PC-9 (cell line): ENCODE data around the gene RHOBTB3. TPM values are rescaled to one million over a fixed set of nuclear protein-coding genes. Genes with fewer than 3 reads are reported as not detected.
"Not testable (repeated sequence)": the region's sequence is repeated elsewhere in the genome, so short reads cannot be mapped to it uniquely, and the experiment has no call there.

Experiments
- BruUV-seq: library from RNA; stranded (reverse); fragments of 400-500 nt; replicated peaks from 2 replicates; lab custom pipeline; 2021; lab: Mats Ljungman, UMichigan
- CTCF ChIA-PET: fragments of 300-600 bp; sonication (Branson Sonifier 250); formaldehyde crosslinking; loops from one replicate; lab custom pipeline; 2022; ENCODE audit warnings: antibody characterized with exemption; lab: Charles Lee
- POLR2A ChIA-PET: fragments of 300-600 bp; sonication (Branson Sonifier 250); formaldehyde crosslinking; loops from one replicate; lab custom pipeline; 2022; ENCODE audit warnings: antibody characterized with exemption; ENCODE audit not compliant: unreplicated experiment; lab: Charles Lee
- DNase-seq, 2 experiments: peaks; one replicate each; pipeline versions ENCODE4 v3.0.0 to v3.0.0-alpha.2; 2015 to 2022; ENCODE audit warnings: mixed read lengths in 1 of 2
- H2AFZ ChIP-seq: fragments of 200-600 bp; sonication (generic); 2 replicates; pipeline ENCODE4 v1.8.1; 2017; ENCODE audit warnings: antibody characterized with exemption
- H3F3A ChIP-seq: fragments of 200-600 bp; sonication (generic); 2 replicates; pipeline ENCODE4 v1.8.1; 2017; ENCODE audit warnings: antibody characterized with exemption, mild to moderate bottlenecking, low read depth; ENCODE audit not compliant: insufficient read depth
- H3K27ac ChIP-seq: fragments of 200-600 bp; sonication (generic); 2 replicates; pipeline ENCODE4 v1.6.1; 2016; ENCODE audit warnings: mixed run types
- H3K27me3 ChIP-seq: fragments of 200-600 bp; sonication (generic); 2 replicates; pipeline ENCODE4 v1.6.1; 2016; ENCODE audit warnings: low read depth, mixed run types; ENCODE audit not compliant: insufficient read depth
- H3K36me3 ChIP-seq: fragments of 200-600 bp; sonication (generic); 2 replicates; pipeline ENCODE4 v1.6.1; 2016; ENCODE audit warnings: low read depth, mixed run types
- H3K4me1 ChIP-seq: fragments of 200-600 bp; sonication (generic); replicated peaks from 2 replicates; pipeline ENCODE4 v1.6.1; 2016; ENCODE audit warnings: mixed run types; ENCODE audit not compliant: insufficient read depth
- H3K4me2 ChIP-seq: fragments of 200-600 bp; sonication (generic); 2 replicates; pipeline ENCODE4 v1.6.1; 2017; ENCODE audit warnings: mixed run types
- H3K4me3 ChIP-seq: fragments of 200-600 bp; sonication (generic); 2 replicates; pipeline ENCODE4 v1.6.1; 2016; ENCODE audit warnings: mixed run types
- H3K79me2 ChIP-seq: fragments of 200-600 bp; sonication (generic); 2 replicates; pipeline ENCODE4 v1.6.1; 2017; ENCODE audit warnings: low read depth, mixed run types
- H3K9me2 ChIP-seq: fragments of 200-600 bp; sonication (generic); 2 replicates; pipeline ENCODE4 v1.8.1; 2017; ENCODE audit warnings: mild to moderate bottlenecking; ENCODE audit not compliant: insufficient read depth
- H3K9me3 ChIP-seq: fragments of 200-600 bp; sonication (generic); 2 replicates; pipeline ENCODE4 v1.8.1; 2016; ENCODE audit warnings: low read depth; ENCODE audit not compliant: insufficient read depth
- H4K20me1 ChIP-seq: fragments of 200-600 bp; sonication (generic); 2 replicates; pipeline ENCODE4 v1.8.1; 2017; ENCODE audit not compliant: insufficient read depth
- EZH2 ChIP-seq: fragments of 200-600 bp; sonication (generic); IDR thresholded peaks from 2 replicates; pipeline ENCODE4 v1.8.0; 2017; ENCODE audit warnings: antibody characterized with exemption, low read depth
- intact Hi-C: fragments of 100-400 bp; cut with micrococcal nuclease; formaldehyde crosslinking; loops from one replicate; pipeline ENCODE4 v1.10.0; 2022; ENCODE audit not compliant: unreplicated experiment
- total RNA-seq: library from RNA; stranded (reverse); gene quantifications from 2 replicates; pipeline ENCODE4 v1.2.3, GENCODE V29; 2021
- TF ChIP-seq, protein P1 (sequence below): fragments of 200-600 bp; sonication (generic); conservative IDR thresholded peaks from 2 replicates; pipeline ENCODE4 v1.6.1; 2017; ENCODE audit warnings: mixed run types, antibody characterized with exemption, mild to moderate bottlenecking, moderate library complexity

RHOBTB3 gene
- total RNA-seq, 1 experiment from 2014 or later: 87.6 TPM

DNA sequence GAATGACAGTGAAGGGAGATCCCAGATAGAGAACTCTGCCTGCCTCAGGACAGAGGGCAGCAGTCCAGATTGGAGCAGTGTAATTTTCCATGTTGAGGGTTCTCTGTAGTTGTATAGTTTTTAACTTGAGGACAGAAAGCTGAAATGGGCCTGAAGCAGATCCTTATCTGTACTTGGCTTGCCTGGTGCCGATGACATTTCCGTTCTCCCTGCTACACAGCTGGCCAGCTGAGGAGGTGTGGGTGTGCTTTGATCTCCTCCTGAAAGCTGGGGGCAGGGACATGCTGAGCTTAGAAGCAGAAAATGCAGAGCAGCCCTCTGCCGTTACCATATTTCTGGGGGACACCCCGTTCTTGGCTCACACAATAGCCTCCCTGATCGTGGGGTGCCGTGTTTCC lies 80.9 kb downstream of the RHOBTB3 start:
- Histone ChIP-seq H3K9me2 (no peaks in the 10 kb centered on the region), H4K20me1 (no peaks in the 10 kb centered on the region; the same call in 1 of the 2 replicates), H3K36me3 (peaks cover 15% of the 10 kb centered on the region; the same call in 1 of the 2 replicates), H3K4me1 (no peaks in the 10 kb centered on the region), H3K27ac (no peak overlapping the region), H3K4me2 (no peak overlapping the region), H3K27me3 (no peaks in the 10 kb centered on the region), H3K79me2 (no peaks in the 10 kb centered on the region), H3K9me3 (no peaks in the 10 kb centered on the region), H3F3A (no peaks in the 10 kb centered on the region), H2AFZ (no peak overlapping the region), H3K4me3 (no peak overlapping the region)
- intact Hi-C loops: no loop called here
- no peak for DNase-seq
- ChIA-PET CTCF (no interaction called here), POLR2A (no interaction called here)
- BruUV-seq: no TSS peak
- TF ChIP-seq EZH2: no peak
- TF ChIP-seq, protein P1, sequence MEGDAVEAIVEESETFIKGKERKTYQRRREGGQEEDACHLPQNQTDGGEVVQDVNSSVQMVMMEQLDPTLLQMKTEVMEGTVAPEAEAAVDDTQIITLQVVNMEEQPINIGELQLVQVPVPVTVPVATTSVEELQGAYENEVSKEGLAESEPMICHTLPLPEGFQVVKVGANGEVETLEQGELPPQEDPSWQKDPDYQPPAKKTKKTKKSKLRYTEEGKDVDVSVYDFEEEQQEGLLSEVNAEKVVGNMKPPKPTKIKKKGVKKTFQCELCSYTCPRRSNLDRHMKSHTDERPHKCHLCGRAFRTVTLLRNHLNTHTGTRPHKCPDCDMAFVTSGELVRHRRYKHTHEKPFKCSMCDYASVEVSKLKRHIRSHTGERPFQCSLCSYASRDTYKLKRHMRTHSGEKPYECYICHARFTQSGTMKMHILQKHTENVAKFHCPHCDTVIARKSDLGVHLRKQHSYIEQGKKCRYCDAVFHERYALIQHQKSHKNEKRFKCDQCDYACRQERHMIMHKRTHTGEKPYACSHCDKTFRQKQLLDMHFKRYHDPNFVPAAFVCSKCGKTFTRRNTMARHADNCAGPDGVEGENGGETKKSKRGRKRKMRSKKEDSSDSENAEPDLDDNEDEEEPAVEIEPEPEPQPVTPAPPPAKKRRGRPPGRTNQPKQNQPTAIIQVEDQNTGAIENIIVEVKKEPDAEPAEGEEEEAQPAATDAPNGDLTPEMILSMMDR: no peak

DNA sequence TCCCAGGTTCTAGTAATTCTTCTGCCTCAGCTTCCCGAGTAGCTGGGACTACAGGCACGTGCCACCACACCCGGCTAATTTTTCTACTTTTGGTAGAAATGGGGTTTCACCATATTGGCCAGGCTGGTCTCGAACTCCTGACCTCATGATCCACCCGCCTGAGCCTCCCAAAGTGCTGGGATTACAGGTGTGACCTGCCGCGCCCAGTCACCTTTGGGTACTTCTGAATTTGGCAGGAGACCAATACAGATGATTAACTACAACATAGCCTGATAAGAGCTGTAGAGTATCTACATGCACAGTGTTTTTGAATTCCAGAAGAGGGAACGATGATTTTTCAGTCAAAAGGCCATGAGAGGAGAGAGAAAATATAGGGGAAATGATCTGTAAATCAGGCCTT lies 81.9 kb downstream of the RHOBTB3 start:
- H4K20me1 ChIP-seq, intact Hi-C loops, H3K4me1 ChIP-seq, H3K27me3 ChIP-seq, CTCF ChIA-PET, H3K27ac ChIP-seq, H3K4me3 ChIP-seq, H2AFZ ChIP-seq, POLR2A ChIA-PET, H3K4me2 ChIP-seq, H3K9me3 ChIP-seq, H3K9me2 ChIP-seq, DNase-seq, H3F3A ChIP-seq, H3K79me2 ChIP-seq, BruUV-seq: not testable (repeated sequence)
- H3K36me3 ChIP-seq: peaks cover 16% of the 10 kb centered on the region; the same call in 1 of the 2 replicates

DNA sequence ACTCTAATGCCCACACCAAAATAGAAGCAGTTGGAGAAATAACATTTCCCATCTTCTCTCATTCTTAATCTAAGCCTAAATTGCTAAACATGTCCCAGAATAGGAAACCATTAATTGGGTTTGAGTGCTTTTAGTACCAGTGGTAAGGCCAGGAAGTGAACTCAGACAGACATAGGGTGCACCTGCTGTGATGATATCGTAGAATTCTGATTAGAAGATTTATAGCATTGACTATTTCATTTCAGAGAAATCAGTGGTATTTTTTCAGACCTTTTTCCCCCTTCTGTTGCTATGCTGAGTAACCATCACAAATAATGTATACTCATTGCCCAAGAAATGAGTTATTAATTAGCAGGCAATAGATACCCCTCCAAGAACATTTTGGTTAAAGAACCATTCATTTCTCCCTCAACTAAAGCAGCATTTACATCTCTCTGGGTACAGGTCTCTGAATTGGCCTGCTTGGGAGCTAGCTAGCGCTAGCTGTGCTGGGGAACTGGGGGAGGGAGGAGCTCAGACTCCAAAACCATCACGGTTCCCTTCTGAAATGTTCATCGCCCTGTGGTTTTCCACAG lies 84.1 kb downstream of the RHOBTB3 start:
- Histone ChIP-seq H4K20me1 (no peaks in the 10 kb centered on the region; the same call in 1 of the 2 replicates), H3F3A (no peaks in the 10 kb centered on the region), H3K9me2 (no peaks in the 10 kb centered on the region), H3K27ac (no peak overlapping the region), H3K79me2 (0 out of 2 replicates have a peak, but pooled peaks cover 1% of the 10 kb centered on the region), H3K27me3 (no peaks in the 10 kb centered on the region), H3K4me3 (no peak overlapping the region), H3K4me2 (no peak overlapping the region), H3K9me3 (no peaks in the 10 kb centered on the region), H2AFZ (no peak overlapping the region), H3K36me3 (peaks cover 16% of the 10 kb centered on the region; the same call in 1 of the 2 replicates), H3K4me1 (no peaks in the 10 kb centered on the region)
- no TSS peak for BruUV-seq
- CTCF ChIA-PET: no interaction called here
- intact Hi-C loops: no loop called here
- TF ChIP-seq, protein P1: no peak
- TF ChIP-seq EZH2: no peak
- POLR2A ChIA-PET: no interaction called here
- DNase-seq: no peak

DNA sequence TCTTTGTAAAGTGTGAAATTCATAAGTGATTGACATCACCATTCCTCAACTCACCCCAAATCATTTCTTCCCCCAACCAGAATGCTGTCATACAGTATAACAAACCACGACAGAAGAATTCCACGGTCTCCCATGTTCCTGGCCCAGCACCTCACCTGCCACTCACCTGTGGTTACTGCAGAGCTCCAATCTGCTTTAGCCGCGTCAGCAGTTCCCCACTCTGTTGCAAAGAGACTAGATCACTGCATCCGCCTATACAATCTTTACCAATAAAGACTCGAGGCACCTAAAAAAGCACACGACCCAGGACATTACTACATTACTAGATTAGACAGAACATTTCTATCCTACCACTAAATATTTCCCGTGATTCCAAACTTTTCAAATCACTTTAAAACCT lies 85.2 kb downstream of the RHOBTB3 start:
- POLR2A ChIA-PET: no interaction called here
- Histone ChIP-seq H3F3A (no peaks in the 10 kb centered on the region), H3K4me2 (no peak overlapping the region), H2AFZ (no peak overlapping the region), H3K9me3 (no peaks in the 10 kb centered on the region), H3K9me2 (no peaks in the 10 kb centered on the region), H4K20me1 (no peaks in the 10 kb centered on the region; the same call in 1 of the 2 replicates), H3K27me3 (no peaks in the 10 kb centered on the region), H3K79me2 (peaks cover 12% of the 10 kb centered on the region), H3K4me1 (peaks cover 5% of the 10 kb centered on the region), H3K27ac (no peak overlapping the region), H3K4me3 (no peak overlapping the region), H3K36me3 (peaks cover 16% of the 10 kb centered on the region; the same call in 1 of the 2 replicates)
- no peak for TF ChIP-seq EZH2
- TF ChIP-seq, protein P1: no peak
- CTCF ChIA-PET: no interaction called here
- intact Hi-C loops: no loop called here
- DNase-seq: no peak
- no TSS peak for BruUV-seq
